Posterior cingulate gyrus (tissue), 11 donors: Measurements from ENCODE around the gene FEM1A.
"Not testable (repeated sequence)": the region's sequence is repeated elsewhere in the genome, so short reads cannot be mapped to it uniquely, and the experiment has no call there.

Experiments
- DNase-seq, 10 donors: peaks; one replicate each; pipeline versions ENCODE4 v3.0.0 to v3.0.0-alpha.2; 2020 to 2021; ENCODE audit warnings: mixed read lengths in 3 of 10
- intact Hi-C: fragments of 100-400 bp; cut with DNase I; formaldehyde crosslinking; loops from one replicate; pipeline ENCODE4 v1.15.1; 2023

FEM1A gene

DNA sequence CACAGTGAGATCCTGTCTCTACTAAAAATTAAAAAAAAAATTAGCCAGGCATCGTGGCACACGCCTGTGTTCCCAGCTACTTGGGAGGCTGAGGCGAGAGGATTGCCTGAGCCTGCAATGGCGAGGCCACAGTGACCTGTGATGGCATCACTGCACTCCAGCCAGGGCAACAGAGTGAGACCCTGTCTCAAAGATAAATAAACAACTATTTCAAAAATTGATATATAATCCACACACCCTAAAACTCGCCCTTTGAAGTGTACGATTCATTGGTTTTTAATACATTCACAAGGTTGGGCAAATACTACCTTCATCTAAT, 52.1 kb downstream of the FEM1A start:
- DNase-seq = no peak
- intact Hi-C loops = no loop called here

- intact Hi-C loops = no loop called here
Observed at GRCh38 chr19:4844348-4845179, 53.0 kb downstream of the FEM1A start.

GRCh38 chr19:4845975-4846374, 54.4 kb downstream of the FEM1A start:
- DNase-seq, intact Hi-C loops: not testable (repeated sequence)

More at GRCh38 chr19:4844348-4845179, 53.0 kb downstream of the FEM1A start:
- no peak for DNase-seq

DNA sequence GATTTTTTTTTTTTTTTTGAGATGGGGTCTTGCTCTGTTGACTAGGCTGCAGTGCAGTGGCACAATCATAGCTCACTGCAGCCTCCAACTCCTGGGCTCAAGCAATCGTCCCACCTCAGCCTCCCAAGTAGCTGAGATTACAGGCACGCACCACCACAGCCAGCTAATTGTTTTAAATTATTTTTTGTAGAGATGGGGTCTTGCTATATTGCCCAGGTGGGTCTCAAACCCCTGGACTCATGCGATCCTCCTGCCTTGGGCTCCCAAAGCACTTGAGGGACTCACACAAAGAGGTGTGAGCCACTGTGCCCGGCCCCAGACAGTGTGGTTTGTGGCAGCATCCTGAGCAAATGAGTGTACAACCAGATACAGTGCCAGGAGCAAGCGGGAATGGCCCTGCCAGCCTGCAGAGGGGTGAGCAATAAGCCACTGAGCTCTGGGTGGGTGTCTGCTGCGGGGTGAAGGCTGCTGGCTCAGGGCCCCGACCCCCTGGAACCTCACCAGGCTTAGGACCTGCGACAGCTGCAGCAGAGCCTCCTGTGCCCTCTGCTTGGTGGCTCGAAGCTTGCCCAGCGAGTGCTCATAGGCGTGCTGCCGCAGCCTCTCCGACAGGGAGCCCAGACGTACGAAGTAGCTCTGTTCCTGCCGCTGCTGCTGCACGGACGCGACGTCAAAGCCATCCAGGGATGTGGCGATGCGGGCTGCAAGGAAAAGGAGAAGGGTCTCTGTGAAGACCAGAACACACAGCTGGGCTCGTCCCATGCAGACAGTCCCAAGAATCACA, 55.8 kb downstream of the FEM1A start:
- intact Hi-C loops = no loop called here
- no peak for DNase-seq

GRCh38 chr19:4849019-4849418, 57.5 kb downstream of the FEM1A start:
- DNase-seq = no peak
- intact Hi-C loops = no loop called here
